ENCODE results near the gene SETD4.
"Not testable (repeated sequence)": the region's sequence is repeated elsewhere in the genome, so short reads cannot be mapped to it uniquely, and the experiment has no call there.

SETD4 gene

DNA sequence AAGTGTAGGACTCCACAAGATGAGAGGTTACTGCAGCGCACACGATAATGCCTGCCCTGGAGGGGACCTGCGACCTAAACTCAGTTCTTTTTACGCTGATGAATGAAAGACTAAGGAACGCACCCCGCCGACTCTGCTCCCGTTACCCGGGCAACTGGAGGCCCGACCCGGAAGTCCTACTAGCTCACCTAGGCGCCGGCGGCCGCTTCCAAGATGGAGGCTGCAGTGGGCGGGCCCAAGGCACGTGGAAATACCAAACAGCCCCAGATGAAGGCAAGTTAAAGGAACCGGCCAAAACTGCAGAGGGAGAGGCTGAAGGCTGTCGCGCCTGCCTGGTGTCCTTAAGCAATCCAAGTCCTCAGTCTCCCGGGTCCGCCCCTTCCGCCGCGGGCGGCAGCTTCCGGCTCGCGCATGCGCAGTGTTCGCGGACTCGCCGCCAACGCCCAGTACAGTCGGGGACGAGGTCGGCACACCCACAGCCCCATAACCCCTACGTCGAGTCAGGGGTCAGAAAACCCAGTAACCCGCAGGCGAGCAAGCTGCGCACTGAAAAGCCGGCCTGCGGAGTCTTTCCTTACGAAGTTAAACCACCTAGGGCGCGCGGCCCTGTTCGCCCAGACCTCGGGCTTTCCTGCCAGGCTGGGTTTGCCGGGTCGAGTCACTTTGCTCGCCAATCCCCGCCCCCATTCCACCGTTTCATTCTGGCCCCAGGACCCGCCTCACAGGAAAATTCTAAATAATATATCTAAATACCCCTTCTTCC, at the start of gene SETD4:
TSS of gene SETD4 (minus strand) at position 368 of the 763 bp plus-strand sequence. CDS start 1,638 bp downstream, outside the sequence.
- peak; percentile 91 for DNase-seq

- DNase-seq, result no peak
Measured at GRCh38 chr21:36109868-36110267, 49.5 kb upstream of the SETD4 start.

DNA sequence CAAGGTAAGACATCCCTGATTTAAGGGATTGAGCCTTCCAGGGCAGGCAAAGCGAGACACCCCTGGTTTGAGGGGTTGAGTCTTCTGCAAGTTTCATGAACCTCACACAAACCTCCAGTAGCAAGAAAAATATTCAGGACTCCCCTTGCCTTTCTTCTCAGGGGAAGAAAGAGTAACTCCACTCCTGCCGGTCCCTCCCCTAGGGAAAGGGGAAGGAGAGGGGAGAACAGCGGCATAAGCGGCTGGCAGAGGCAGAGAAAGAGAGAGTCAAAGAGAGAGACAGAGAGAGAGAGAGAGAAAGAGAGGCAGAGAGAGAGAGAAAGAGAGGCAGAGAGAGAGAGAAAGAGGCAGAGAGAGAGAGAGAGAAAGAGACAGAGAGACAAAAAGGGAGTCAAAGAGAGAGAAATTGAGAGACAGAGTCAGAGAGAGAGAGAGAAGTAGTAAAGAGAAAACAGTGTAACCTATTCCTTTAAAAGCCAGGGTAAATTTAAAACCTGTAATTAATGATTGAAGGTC, 45.1 kb upstream of the SETD4 start:
- DNase-seq, result no peak

DNA sequence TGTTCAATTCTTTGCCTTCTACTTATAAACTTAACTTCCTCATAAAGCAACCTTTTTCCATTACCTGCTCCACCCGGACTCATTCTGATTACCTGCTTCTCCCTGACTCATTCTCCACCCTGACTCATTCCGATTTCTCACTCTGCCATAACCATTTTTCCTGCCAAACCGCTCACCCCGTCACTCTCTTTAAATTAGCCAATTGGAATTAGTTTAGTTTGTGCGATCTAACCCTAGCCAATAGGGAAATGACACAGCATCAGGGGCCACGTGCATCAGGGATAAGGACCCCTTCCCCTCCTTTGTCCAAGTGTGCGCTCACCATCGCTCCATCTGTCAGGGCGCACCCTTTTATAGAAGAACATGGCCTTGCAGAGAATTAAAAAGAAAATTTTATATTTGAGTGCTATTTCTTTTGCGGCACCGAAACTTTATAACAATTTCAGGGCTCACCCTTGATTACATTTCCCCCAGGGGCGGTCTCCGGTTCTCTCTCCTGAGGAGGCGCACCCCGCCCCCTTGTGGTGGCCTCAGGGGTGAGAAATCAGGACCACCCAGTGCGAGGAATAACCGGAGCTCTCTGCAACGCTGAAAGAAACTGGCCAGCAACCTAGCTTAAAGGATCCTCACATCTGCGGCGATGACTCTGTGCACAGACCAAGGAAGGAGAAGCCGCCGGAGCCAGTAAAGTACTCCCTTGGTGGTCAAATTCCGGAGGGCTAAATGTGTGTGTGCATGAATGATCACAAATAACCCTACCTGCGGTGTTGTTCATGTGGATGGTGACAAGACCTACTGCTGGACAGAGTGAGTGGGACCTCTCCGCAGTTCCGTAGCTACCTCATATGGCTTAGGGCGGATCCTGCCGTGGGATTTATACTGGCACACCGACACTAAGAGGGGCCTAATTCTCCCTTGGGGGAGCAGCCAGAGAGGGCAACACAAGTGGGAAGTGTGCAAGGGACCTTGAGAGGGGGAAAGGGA, 44.3 kb upstream of the SETD4 start:
- DNase-seq, result no peak

- no peak for DNase-seq
Measured at GRCh38 chr21:36103434-36103833, 43.1 kb upstream of the SETD4 start.

DNA sequence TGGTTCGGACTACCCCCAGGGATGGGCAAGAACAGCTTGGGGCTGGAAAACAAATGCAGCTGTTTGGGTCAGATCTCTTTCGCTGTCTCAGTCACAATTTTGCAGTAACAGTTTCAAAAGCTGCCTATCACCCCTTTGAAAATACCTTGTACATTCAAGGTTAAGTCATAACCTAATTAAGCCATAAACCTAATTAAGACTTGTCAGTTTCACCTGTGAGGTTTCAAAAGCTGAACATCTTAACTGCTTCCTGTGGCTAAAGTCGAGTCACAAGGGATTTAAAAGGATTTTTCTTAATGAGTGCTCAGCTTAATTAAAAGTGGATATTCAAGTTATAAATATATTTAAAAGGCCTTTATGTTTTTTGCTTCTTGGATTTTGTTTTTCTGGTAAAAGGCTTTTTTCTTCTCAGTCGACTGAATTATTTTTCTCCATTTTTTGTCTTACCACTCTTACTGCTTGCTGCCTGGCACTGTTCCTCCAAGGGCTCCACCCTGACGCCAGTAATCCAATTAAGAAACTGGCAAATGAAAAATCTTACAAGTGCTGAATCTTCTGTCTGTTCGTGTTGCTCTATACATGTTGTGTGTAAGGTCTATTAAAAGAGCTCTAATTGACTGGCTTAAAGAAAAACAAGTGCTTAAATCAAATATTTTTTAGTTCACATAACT, 40.8 kb upstream of the SETD4 start:
- no peak for DNase-seq

GRCh38 chr21:36099695-36100211, 39.4 kb upstream of the SETD4 start:
- DNase-seq, result not testable (repeated sequence)

DNA sequence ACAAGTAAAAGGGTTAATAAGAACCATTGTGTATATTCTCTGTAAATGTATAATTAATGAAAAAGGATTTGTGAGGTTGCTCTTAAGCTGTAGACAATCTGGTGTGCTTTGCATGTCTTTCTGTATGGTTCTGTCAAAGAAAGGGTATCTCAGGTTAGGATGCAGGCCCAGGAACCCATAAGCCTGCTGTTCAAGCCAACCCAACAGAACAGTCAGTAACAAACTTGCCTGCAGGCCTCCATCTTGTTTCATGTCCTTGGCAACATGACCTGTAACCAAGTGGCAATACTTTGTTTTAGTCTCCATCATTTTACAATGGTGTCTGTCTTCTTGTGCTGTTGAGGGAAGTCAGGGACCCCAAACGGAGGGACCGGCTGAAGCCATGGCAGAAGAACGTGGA, 38.7 kb upstream of the SETD4 start:
- DNase-seq, result no peak

GRCh38 chr21:36098182-36098532, 37.8 kb upstream of the SETD4 start:
- DNase-seq, result no peak

DNA sequence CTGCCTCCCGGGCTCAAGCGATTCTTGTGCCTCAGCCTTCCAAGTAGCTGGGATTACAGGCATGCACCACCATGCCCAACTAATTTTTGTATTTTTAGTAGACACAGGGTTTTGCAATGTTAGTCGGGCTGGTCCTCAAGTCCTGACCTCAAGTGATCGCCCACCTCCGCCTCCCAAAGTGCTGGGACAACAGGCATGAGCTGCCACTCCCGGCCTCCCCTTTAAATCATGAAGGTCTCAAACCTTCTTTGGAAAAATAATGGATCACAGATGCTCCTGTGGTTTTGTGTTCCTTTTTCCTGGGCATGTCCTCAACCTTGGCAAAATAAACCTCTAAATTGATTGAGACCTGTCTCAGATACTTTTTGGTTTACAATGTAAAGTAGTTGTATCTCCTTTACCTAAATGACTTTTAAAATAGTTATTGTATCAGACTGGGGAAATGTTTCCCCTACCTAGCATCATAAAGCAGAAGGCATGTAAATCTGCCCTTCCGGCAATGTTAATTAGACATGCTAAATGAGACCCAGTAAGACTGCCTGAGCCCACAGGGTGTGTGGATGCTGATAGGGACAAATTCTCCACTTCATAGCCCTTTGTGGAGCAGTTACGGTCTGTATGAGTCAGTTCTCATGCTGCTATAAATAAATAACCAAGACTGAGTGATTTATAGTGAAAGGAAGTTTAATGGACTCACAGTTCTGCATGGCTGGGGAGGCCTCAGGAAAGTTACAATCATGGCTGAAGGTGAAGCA, 37.3 kb upstream of the SETD4 start:
- no peak for DNase-seq

GRCh38 chr21:36096398-36097290, 36.3 kb upstream of the SETD4 start:
- no peak for DNase-seq

DNA sequence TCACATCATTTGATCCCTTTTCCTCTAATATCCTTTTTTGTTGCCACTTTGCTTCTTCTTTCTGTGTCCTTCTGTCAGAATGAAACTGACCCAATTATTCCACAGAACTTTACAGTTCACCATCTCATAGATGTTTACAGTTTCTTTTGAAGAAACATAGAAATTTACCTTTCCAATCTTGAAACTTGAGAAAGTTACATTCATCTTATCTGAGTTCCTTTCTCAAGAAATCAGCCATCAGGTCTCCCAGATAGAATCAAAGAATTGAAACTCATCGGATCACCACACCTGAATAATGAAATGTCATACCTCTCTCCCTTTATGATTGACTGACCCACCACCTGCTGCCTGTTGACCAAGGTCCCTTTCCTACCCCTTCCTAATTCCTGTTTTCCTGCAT, 33.2 kb upstream of the SETD4 start:
- no peak for DNase-seq

DNA sequence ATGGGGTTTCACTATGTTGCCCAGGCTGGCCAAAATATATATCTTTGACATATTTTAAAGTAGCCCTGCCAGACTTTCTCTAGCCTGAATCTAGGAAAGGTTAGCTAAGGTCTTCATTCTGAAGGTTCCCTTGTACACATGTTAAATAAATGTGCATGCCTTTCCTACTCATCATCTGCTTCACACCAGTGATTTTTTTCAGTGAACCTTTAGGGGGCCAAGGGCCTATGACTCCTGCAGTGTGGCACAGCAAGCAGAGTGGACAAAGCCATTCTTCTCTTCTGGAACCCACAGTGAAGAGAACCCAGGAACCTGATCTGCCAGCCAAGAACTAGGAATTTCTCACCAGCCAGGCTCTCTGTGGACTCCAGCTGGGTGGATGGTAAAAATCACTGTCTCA, 32.4 kb upstream of the SETD4 start:
- no peak for DNase-seq

DNA sequence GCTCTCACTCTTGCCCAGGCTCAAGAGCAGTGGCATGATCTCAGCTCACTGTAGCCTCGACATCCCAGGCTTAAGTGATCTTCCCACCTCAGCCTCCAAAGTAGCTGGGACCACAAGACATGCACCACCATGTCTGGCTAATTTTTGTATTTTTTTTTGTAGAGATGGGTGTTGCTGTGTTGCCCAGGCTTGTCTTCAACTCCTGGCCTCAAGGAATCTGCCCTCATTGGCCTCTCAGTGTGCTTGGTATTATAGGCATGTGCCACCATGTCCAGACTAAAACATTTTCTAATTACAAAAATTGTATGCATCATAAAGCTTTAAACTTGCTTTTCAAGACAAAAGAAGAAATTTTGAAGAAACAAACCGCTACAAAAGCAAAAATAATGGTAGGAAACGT, 29.6 kb upstream of the SETD4 start:
- no peak for DNase-seq

DNA sequence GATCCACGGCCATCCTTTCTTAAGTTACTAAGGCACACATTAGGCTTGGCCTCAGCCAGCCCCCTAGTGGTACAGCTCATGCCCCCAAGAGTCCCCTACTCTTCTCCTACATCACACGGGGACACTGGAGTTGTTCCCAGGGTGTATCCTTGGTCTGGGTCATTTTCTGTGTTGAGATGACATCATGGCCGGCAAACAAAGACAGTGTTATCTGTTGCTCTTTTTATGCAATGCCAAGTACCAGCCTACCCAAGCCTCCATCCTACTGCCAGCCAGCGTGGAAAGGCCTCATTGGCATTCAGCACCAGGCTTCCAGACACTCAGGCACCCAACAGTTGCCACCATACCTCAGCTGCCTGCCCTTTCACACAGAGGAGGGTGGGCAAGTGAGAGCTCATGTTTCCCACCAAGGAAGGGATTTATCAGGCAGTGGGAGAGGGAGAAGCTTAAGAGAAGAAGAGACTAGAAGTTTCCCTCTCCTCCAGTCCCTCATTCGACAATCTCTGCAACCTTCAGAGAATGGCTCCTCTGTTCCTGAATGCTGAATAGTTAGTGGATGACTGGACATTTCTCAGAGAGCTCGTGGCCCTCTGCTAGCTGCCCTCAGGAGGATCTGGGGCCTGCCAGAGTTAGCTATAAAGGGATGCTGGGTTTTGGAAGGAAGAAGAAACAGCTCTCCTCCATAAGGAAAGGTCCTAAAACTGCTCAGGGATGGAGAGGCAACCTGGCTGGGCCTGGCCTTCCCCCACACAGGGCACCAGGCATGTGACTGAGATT, 27.2 kb upstream of the SETD4 start:
- DNase-seq, result no peak

DNA sequence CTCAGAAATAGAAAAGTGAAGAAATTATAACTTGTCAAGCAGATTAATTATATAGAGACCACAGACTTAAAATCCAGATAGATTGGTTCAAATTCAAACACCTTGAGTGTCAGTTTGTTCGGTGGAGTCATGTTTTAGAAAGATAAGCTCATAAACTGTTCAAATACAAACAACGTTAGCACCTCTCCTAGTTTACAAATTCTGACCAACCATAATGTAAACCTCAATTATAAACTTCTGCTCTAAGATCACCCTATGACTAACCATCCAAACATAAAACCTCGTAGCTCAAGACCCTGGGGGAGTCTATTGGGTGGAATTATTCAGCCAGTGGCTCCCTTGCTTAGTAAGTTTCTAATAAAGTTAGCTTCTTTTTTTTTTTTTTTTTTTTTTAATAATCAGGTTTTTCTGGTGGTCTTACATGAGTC, 21.9 kb upstream of the SETD4 start:
- no peak for DNase-seq

- DNase-seq, result no peak
Measured at GRCh38 chr21:36080386-36080785, 20.1 kb upstream of the SETD4 start.

DNA sequence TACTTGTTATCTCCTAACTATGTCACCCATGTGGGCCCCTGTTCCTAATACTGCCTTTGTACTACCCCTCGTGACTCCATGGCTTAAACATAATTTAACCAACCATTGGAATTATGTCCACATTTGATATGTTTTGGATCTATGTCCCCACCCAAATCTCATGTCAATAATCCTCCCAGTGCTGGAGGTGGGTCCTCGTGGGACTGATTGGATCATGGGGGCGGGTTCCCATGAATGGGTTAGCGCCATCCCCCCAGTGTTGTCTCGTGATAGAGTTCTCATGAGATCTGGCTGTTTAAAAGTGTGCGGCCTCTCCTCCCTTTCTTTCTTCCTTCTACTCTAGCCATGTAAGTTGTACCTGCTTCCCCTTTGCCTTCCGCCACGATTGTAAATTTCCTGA, 19.3 kb upstream of the SETD4 start:
- DNase-seq, result no peak

- no peak for DNase-seq
Measured at GRCh38 chr21:36079010-36079649, 18.8 kb upstream of the SETD4 start.

DNA sequence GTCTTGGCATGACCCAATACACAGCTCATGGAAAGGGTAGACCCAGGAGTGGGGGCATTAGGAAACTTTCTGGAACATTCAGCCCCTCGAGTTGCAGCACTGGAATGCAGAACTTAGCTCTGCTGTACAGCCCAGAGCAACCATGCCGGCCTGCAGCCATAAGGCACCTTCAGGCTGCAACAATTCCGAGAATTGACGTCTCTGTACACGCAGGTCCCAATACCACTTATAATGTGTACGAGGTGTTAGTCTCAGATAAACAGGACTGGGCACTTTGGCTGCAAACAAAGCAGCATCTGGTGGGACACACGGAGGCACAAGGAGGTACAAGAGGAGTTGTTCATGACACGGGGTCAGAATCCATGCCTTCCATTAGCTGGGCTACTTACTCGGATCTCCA, 17.4 kb upstream of the SETD4 start:
- DNase-seq, result no peak
